Measurements from ENCODE around the gene NECAP2. TPM values are rescaled to one million over a fixed set of nuclear protein-coding genes. Genes with fewer than 3 reads are reported as not detected.

NECAP2 gene
- total and polyA plus RNA-seq, 2 donors (not counting 3 experiments of a cell fraction or from before 2014, with no cell fraction given) = 101 to 148 TPM

- no peaks in the 10 kb centered on the region for H3K79me2 ChIP-seq (ENCODE audit: control insufficient read depth, insufficient read depth, low read length)
- no peak overlapping the region for H3K27ac ChIP-seq (ENCODE audit: insufficient read depth, low read depth, low read length)
- no peak overlapping the region for H3K9ac ChIP-seq (replicated peaks; ENCODE audit: extremely low read depth, insufficient read depth, low read length)
- H3K36me3 ChIP-seq (ENCODE audit: control insufficient read depth in 2 of 2, extremely low read depth in 1 of 2, insufficient read depth in 2 of 2, low read length in 2 of 2) = no peaks in the 10 kb centered on the region
- H3K4me3 ChIP-seq (replicated peaks in 1 of 3; ENCODE audit: insufficient read depth in 1 of 3, low read depth in 1 of 3, low read length in 3 of 3) = no peak overlapping the region
- intact Hi-C loops (cut with micrococcal nuclease) = loop anchor here (1.0 kb wide), 1 partner anchor 39 kb away; no protein-coding TSS in a partner anchor
- no peaks in the 10 kb centered on the region for H3K4me1 ChIP-seq (ENCODE audit: control insufficient read depth, extremely low read depth, insufficient read depth, low read length)
- FAIRE-seq = no peak
- H2AFZ ChIP-seq (ENCODE audit: low read depth, low read length) = no peak overlapping the region
- no peak for DNase-seq (ENCODE audit: low read depth, low spot score)
- TF ChIP-seq JUN (IDR thresholded peaks at IDR 0.05; ENCODE audit: borderline replicate concordance, insufficient read depth, insufficient read length, low read depth) = no peak
- TF ChIP-seq POLR2A (IDR thresholded peaks at IDR 0.05; ENCODE audit: low read depth, low read length) = no peak
- TF ChIP-seq, protein P1, sequence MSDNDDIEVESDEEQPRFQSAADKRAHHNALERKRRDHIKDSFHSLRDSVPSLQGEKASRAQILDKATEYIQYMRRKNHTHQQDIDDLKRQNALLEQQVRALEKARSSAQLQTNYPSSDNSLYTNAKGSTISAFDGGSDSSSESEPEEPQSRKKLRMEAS (IDR thresholded peaks at IDR 0.05; ENCODE audit: insufficient read depth, insufficient read length) = no peak
- no peak for TF ChIP-seq MYC (IDR thresholded peaks at IDR 0.05; ENCODE audit: low read depth, low read length)
- no peak for TF ChIP-seq POLR2AphosphoS5 (IDR thresholded peaks at IDR 0.05; ENCODE audit: insufficient read depth, low read depth, low read length)
- no peaks in the 10 kb centered on the region for H3K9me3 ChIP-seq (replicated peaks; ENCODE audit: control insufficient read depth, insufficient read depth, low read length)
- dilution Hi-C loops (cut with MboI; ENCODE audit: extremely low pct_ligation_motif_present, low sequenced_read_pairs) = no loop called here
- H3K27me3 ChIP-seq (ENCODE audit: control insufficient read depth in 2 of 2, insufficient read depth in 2 of 2, low read length in 2 of 2) = no peaks in the 10 kb centered on the region
- no TSS peak for BruUV-seq (replicated peaks)
- POLR2A ChIA-PET = interaction anchor here (0.5 kb wide), 1 partner anchor 8 kb away, joined by 3 read pairs; no protein-coding TSS in a partner anchor
- no peaks in the 10 kb centered on the region for H3K9me1 ChIP-seq (replicated peaks; ENCODE audit: control insufficient read depth, extremely low read depth, insufficient read depth, low read length)
- CTCF ChIA-PET = interaction anchor here (1.3 to 1.5 kb wide), 2 partner anchors 15 to 62 kb away, joined by 5 read pairs; partner anchors contain the start of gene NECAP2
- H3K4me2 ChIP-seq (ENCODE audit: insufficient read depth, low read length) = no peak overlapping the region
- no peaks in the 10 kb centered on the region for H4K20me1 ChIP-seq (replicated peaks; ENCODE audit: control insufficient read depth, extremely low read depth, insufficient read depth, low read length)
These were observed 15.1 kb upstream of the NECAP2 start for GRCh38 chr1:16425125-16426025.

- H3K27ac ChIP-seq (ENCODE audit: insufficient read depth, low read depth, low read length) = no peak overlapping the region
- H4K20me1 ChIP-seq (replicated peaks; ENCODE audit: control insufficient read depth, extremely low read depth, insufficient read depth, low read length) = no peaks in the 10 kb centered on the region
- no TSS peak for BruUV-seq (replicated peaks)
- dilution Hi-C loops (cut with MboI; ENCODE audit: extremely low pct_ligation_motif_present, low sequenced_read_pairs) = no loop called here
- intact Hi-C loops (cut with micrococcal nuclease) = no loop called here
- H3K4me2 ChIP-seq (ENCODE audit: insufficient read depth, low read length) = no peak overlapping the region
- H3K36me3 ChIP-seq (ENCODE audit: control insufficient read depth in 2 of 2, extremely low read depth in 1 of 2, insufficient read depth in 2 of 2, low read length in 2 of 2) = no peaks in the 10 kb centered on the region
- no peak overlapping the region for H3K4me3 ChIP-seq (replicated peaks in 1 of 3; ENCODE audit: insufficient read depth in 1 of 3, low read depth in 1 of 3, low read length in 3 of 3)
- no peaks in the 10 kb centered on the region for H3K27me3 ChIP-seq (ENCODE audit: control insufficient read depth in 2 of 2, insufficient read depth in 2 of 2, low read length in 2 of 2)
- H3K4me1 ChIP-seq (ENCODE audit: control insufficient read depth, extremely low read depth, insufficient read depth, low read length) = no peaks in the 10 kb centered on the region
- no peaks in the 10 kb centered on the region for H3K79me2 ChIP-seq (ENCODE audit: control insufficient read depth, insufficient read depth, low read length)
- FAIRE-seq (no peak), DNase-seq (ENCODE audit: low read depth, low spot score) (no peak)
- no peak overlapping the region for H2AFZ ChIP-seq (ENCODE audit: low read depth, low read length)
- TF ChIP-seq FOS (IDR thresholded peaks at IDR 0.05; ENCODE audit: borderline replicate concordance, insufficient read depth, low read length) (no peak), POLR2A (IDR thresholded peaks at IDR 0.05; ENCODE audit: low read depth, low read length) (no peak), CTCF (IDR thresholded peaks at IDR 0.05; ENCODE audit: extremely low read depth in 1 of 2, insufficient read depth in 1 of 2, low read depth in 1 of 2, low read length in 2 of 2) (no peak), MYC (IDR thresholded peaks at IDR 0.05; ENCODE audit: low read depth, low read length) (no peak), POLR2AphosphoS5 (IDR thresholded peaks at IDR 0.05; ENCODE audit: insufficient read depth, low read depth, low read length) (no peak), GATA2 (IDR thresholded peaks at IDR 0.05; ENCODE audit: insufficient read depth, insufficient read length, low read depth, low read length) (no peak), JUN (IDR thresholded peaks at IDR 0.05; ENCODE audit: borderline replicate concordance, insufficient read depth, insufficient read length, low read depth) (no peak), EZH2 (IDR thresholded peaks at IDR 0.05; ENCODE audit: borderline replicate concordance, low read depth, low read length, severe bottlenecking) (no peak)
- TF ChIP-seq, protein P1 (IDR thresholded peaks at IDR 0.05; ENCODE audit: insufficient read depth, insufficient read length) = no peak
- ChIA-PET POLR2A (no interaction called here), CTCF (interaction anchor here (0.8 kb wide), 1 partner anchor 27 kb away, joined by 3 read pairs; no protein-coding TSS in a partner anchor)
- no peaks in the 10 kb centered on the region for H3K9me1 ChIP-seq (replicated peaks; ENCODE audit: control insufficient read depth, extremely low read depth, insufficient read depth, low read length)
- H3K9ac ChIP-seq (replicated peaks; ENCODE audit: extremely low read depth, insufficient read depth, low read length) = no peak overlapping the region
- H3K9me3 ChIP-seq (replicated peaks; ENCODE audit: control insufficient read depth, insufficient read depth, low read length) = no peaks in the 10 kb centered on the region
These were observed 9.9 kb upstream of the NECAP2 start for GRCh38 chr1:16430606-16431005.
